H9 (cell line): Measurements from ENCODE around the gene PLXNC1. TPM values are rescaled to one million over a fixed set of nuclear protein-coding genes. Genes with fewer than 3 reads are reported as not detected.

ENCODE experiments used
- DNase-seq: peaks from one replicate; pipeline ENCODE4 v3.0.0-alpha.2; 2017
- H2AFZ ChIP-seq: one replicate; pipeline ENCODE4 v1.6.1; 2013; ENCODE audit warnings: mild to moderate bottlenecking, low read length, control low read depth, moderate library complexity
- H2AK5ac ChIP-seq: 2 replicates; pipeline ENCODE4 v1.6.1; 2013; ENCODE audit warnings: low read length, control low read depth, mixed read lengths; ENCODE audit not compliant: insufficient read length
- H2BK120ac ChIP-seq: one replicate; pipeline ENCODE4 v1.6.1; 2013; ENCODE audit warnings: low read depth, mild to moderate bottlenecking, low read length, control low read depth, inconsistent platforms; ENCODE audit not compliant: poor library complexity, severe bottlenecking
- H2BK12ac ChIP-seq: 2 replicates; pipeline ENCODE4 v1.6.1; 2013; ENCODE audit warnings: low read length, control low read depth, mixed read lengths, low read depth; ENCODE audit not compliant: insufficient read length
- H2BK15ac ChIP-seq: 2 replicates; pipeline ENCODE4 v1.6.1; 2013; ENCODE audit warnings: low read depth, low read length, control low read depth
- H2BK20ac ChIP-seq: one replicate; pipeline ENCODE4 v1.6.1; 2013; ENCODE audit warnings: low read depth, mild to moderate bottlenecking, low read length, control low read depth, inconsistent platforms; ENCODE audit not compliant: poor library complexity, severe bottlenecking
- H2BK5ac ChIP-seq: 2 replicates; pipeline ENCODE4 v1.6.1; 2013; ENCODE audit warnings: low read length, control low read depth, mixed read lengths; ENCODE audit not compliant: insufficient read length
- H3K14ac ChIP-seq: 2 replicates; pipeline ENCODE4 v1.6.1; 2013; ENCODE audit warnings: low read length, control low read depth; ENCODE audit not compliant: insufficient read depth
- H3K18ac ChIP-seq: 2 replicates; pipeline ENCODE4 v1.6.1; 2013; ENCODE audit warnings: low read depth, mild to moderate bottlenecking, mixed read lengths, low read length, control low read depth; ENCODE audit not compliant: insufficient read length
- H3K23ac ChIP-seq: 2 replicates; pipeline ENCODE4 v1.6.1; 2013; ENCODE audit warnings: low read length, control low read depth, mixed read lengths, low read depth; ENCODE audit not compliant: insufficient read length
- H3K23me2 ChIP-seq: 2 replicates; pipeline ENCODE4 v1.6.1; 2013; ENCODE audit warnings: low read depth, mild to moderate bottlenecking, mixed read lengths, low read length, control low read depth; ENCODE audit not compliant: insufficient read length, poor library complexity, severe bottlenecking
- H3K27ac ChIP-seq: 2 replicates; pipeline ENCODE4 v1.5.1; 2013; ENCODE audit warnings: low read length, control low read depth, mixed read lengths, low read depth; ENCODE audit not compliant: insufficient read length
- H3K27me3 ChIP-seq: 2 replicates; pipeline ENCODE4 v1.6.1; 2013; ENCODE audit warnings: low read length, control low read depth, inconsistent platforms; ENCODE audit not compliant: insufficient read depth
- H3K4ac ChIP-seq: 2 replicates; pipeline ENCODE4 v1.6.1; 2013; ENCODE audit warnings: low read depth, mild to moderate bottlenecking, control low read depth, inconsistent platforms, low read length, moderate library complexity
- H3K4me1 ChIP-seq: 2 replicates; pipeline ENCODE4 v1.6.1; 2013; ENCODE audit warnings: low read length, control low read depth, inconsistent platforms; ENCODE audit not compliant: insufficient read depth
- H3K4me2 ChIP-seq: 2 replicates; pipeline ENCODE4 v1.6.1; 2013; ENCODE audit warnings: low read length, control low read depth, mixed read lengths; ENCODE audit not compliant: insufficient read length, insufficient read depth
- H3K56ac ChIP-seq: 2 replicates; pipeline ENCODE4 v1.6.1; 2013; ENCODE audit warnings: low read depth, mild to moderate bottlenecking, mixed read lengths, low read length, control low read depth; ENCODE audit not compliant: insufficient read length
- H3K79me1 ChIP-seq: 2 replicates; pipeline ENCODE4 v1.6.1; 2013; ENCODE audit warnings: low read depth, mild to moderate bottlenecking, moderate library complexity, low read length, control low read depth, inconsistent platforms; ENCODE audit not compliant: insufficient read depth, poor library complexity, severe bottlenecking
- H3K79me2 ChIP-seq: 2 replicates; pipeline ENCODE4 v1.6.1; 2013; ENCODE audit warnings: low read length, control low read depth, inconsistent platforms; ENCODE audit not compliant: insufficient read depth
- H3K9ac ChIP-seq: 2 replicates; pipeline ENCODE4 v1.6.1; 2013; ENCODE audit warnings: low read length, control low read depth, mixed read lengths; ENCODE audit not compliant: insufficient read length; ENCODE audit errors: extremely low read depth
- H3K9me3 ChIP-seq: one replicate; pipeline ENCODE4 v1.6.1; 2013; ENCODE audit warnings: low read depth, low read length, inconsistent platforms; ENCODE audit not compliant: control insufficient read depth
- H3T11ph ChIP-seq: one replicate; pipeline ENCODE4 v1.6.1; 2013; ENCODE audit warnings: mild to moderate bottlenecking, low read length, control low read depth, inconsistent platforms
- H4K20me1 ChIP-seq: one replicate; pipeline ENCODE4 v1.6.1; 2013; ENCODE audit not compliant: control insufficient read depth, insufficient read length, insufficient read depth
- H4K5ac ChIP-seq: 2 replicates; pipeline ENCODE4 v1.6.1; 2013; ENCODE audit warnings: low read depth, mild to moderate bottlenecking, mixed read lengths, low read length, control low read depth; ENCODE audit not compliant: insufficient read length
- H4K8ac ChIP-seq: replicated peaks from 2 replicates; pipeline ENCODE4 v1.6.1; 2013; ENCODE audit warnings: low read length, control low read depth, mixed read lengths, low read depth; ENCODE audit not compliant: insufficient read length
- H4K91ac ChIP-seq: 2 replicates; pipeline ENCODE4 v1.6.1; 2013; ENCODE audit warnings: low read depth, mild to moderate bottlenecking, moderate library complexity, mixed read lengths, low read length, control low read depth; ENCODE audit not compliant: insufficient read length
- H3K27ac Mint-ChIP-seq, 3 experiments: 2 replicates in 2 of 3; 3 replicates in 1 of 3; pipeline ENCODE4 v1.8.0; 2020 to 2021; ENCODE audit warnings: mixed read lengths in 3 of 3, mild to moderate bottlenecking in 1 of 3, moderate library complexity in 1 of 3
- H3K27me3 Mint-ChIP-seq: 2 replicates; pipeline ENCODE4 v1.8.0; 2021; ENCODE audit warnings: low read depth, mild to moderate bottlenecking, moderate library complexity, mixed read lengths
- H3K36me3 Mint-ChIP-seq, 3 experiments: 2 replicates in 2 of 3; 3 replicates in 1 of 3; pipeline ENCODE4 v1.8.0; 2020 to 2021; ENCODE audit warnings: low read depth in 3 of 3, mixed read lengths in 3 of 3; ENCODE audit not compliant: insufficient read depth in 1 of 3
- H3K4me1 Mint-ChIP-seq, 2 experiments: 2 replicates each; pipeline ENCODE4 v1.8.0; 2020; ENCODE audit warnings: mixed read lengths in 2 of 2
- H3K4me3 Mint-ChIP-seq, 2 experiments: 2 replicates in 1 of 2; 3 replicates in 1 of 2; pipeline ENCODE4 v1.8.0; 2020 to 2021; ENCODE audit warnings: mild to moderate bottlenecking in 2 of 2, mixed read lengths in 2 of 2, moderate library complexity in 1 of 2
- H3K9me3 Mint-ChIP-seq, 2 experiments: 2 replicates in 1 of 2; 3 replicates in 1 of 2; pipeline ENCODE4 v1.8.0; 2020; ENCODE audit warnings: mild to moderate bottlenecking in 2 of 2, mixed read lengths in 2 of 2, moderate library complexity in 1 of 2
- WGBS: extraction: QIAGEN DNeasy Blood & Tissue Kit; methylation state at CpG from one replicate; pipeline ENCODE4 v1.1.7; 2013; ENCODE audit warnings: missing lambda C conversion rate, low lambda C conversion rate, mixed read lengths; ENCODE audit not compliant: insufficient read length; ENCODE audit errors: extremely low coverage; 5-methylcytosine and 5-hydroxymethylcytosine counted together
- total RNA-seq: library from RNA; stranded (reverse); gene quantifications from 2 replicates; pipeline ENCODE4 v1.2.1, GENCODE V29; 2021
- TF ChIP-seq, protein P1 (sequence below): fragments of 200-600 bp; sonication (generic); conservative IDR thresholded peaks from 3 replicates; pipeline ENCODE4 v1.8.0; 2021; ENCODE audit warnings: antibody characterized with exemption, mild to moderate bottlenecking

PLXNC1 gene
- total RNA-seq, 1 experiment from 2014 or later = 1.2 TPM

GRCh38 chr12:94110258-94110657 is 38.1 kb upstream of the PLXNC1 start:
- Mint-ChIP-seq H3K27ac (no peak overlapping the region), H3K27me3 (peaks cover 5% of the 10 kb centered on the region), H3K9me3 (peaks cover 4 to 9% of the 10 kb centered on the region in 2 experiments; a peak in 4 of 5 replicates), H3K4me1 (peaks cover 12 to 17% of the 10 kb centered on the region in 2 experiments), H3K4me3 (no peak overlapping the region), H3K36me3 (peaks cover 0 to 7% (median 2%) of the 10 kb centered on the region in 3 experiments; a peak in 2 of 7 replicates)
- H4K20me1 ChIP-seq = no peaks in the 10 kb centered on the region
- H3K4me1 ChIP-seq = no peaks in the 10 kb centered on the region
- no peak overlapping the region for H4K5ac ChIP-seq
- H4K8ac ChIP-seq = no peak overlapping the region
- no peak overlapping the region for H3K4ac ChIP-seq
- no peaks in the 10 kb centered on the region for H3K79me2 ChIP-seq
- no peak overlapping the region for H2BK12ac ChIP-seq
- H3K4me2 ChIP-seq = no peak overlapping the region
- no peak overlapping the region for H2AFZ ChIP-seq
- H3K79me1 ChIP-seq = no peaks in the 10 kb centered on the region
- no peak overlapping the region for H2BK120ac ChIP-seq
- no peak overlapping the region for H2BK5ac ChIP-seq
- no peak overlapping the region for H4K91ac ChIP-seq
- no peaks in the 10 kb centered on the region for H3K27me3 ChIP-seq
- H3K14ac ChIP-seq = no peak overlapping the region
- H3K23me2 ChIP-seq = no peaks in the 10 kb centered on the region
- no peak overlapping the region for H3K27ac ChIP-seq
- H3K56ac ChIP-seq = no peak overlapping the region
- no peak overlapping the region for H2BK15ac ChIP-seq
- peak; percentile 54 for DNase-seq
- WGBS = no CpG with 5 or more reads among the region's 9 CpGs
- no peak overlapping the region for H3K9ac ChIP-seq
- H3K18ac ChIP-seq = no peak overlapping the region
- H2AK5ac ChIP-seq = no peak overlapping the region
- H3T11ph ChIP-seq = no peak overlapping the region
- H2BK20ac ChIP-seq = no peak overlapping the region
- TF ChIP-seq, protein P1, sequence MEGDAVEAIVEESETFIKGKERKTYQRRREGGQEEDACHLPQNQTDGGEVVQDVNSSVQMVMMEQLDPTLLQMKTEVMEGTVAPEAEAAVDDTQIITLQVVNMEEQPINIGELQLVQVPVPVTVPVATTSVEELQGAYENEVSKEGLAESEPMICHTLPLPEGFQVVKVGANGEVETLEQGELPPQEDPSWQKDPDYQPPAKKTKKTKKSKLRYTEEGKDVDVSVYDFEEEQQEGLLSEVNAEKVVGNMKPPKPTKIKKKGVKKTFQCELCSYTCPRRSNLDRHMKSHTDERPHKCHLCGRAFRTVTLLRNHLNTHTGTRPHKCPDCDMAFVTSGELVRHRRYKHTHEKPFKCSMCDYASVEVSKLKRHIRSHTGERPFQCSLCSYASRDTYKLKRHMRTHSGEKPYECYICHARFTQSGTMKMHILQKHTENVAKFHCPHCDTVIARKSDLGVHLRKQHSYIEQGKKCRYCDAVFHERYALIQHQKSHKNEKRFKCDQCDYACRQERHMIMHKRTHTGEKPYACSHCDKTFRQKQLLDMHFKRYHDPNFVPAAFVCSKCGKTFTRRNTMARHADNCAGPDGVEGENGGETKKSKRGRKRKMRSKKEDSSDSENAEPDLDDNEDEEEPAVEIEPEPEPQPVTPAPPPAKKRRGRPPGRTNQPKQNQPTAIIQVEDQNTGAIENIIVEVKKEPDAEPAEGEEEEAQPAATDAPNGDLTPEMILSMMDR = peak; percentile 28; the same call in 1 of the 3 replicates
- H3K23ac ChIP-seq = no peak overlapping the region
- H3K9me3 ChIP-seq = no peaks in the 10 kb centered on the region
